A549 (cell line): ENCODE data around the gene RAPGEF5.

Experiments
- CHD2 ChIP-seq: fragments of 150-350 bp; IDR thresholded peaks from 2 replicates; pipeline ENCODE4 v1.6.1; 2014; ENCODE audit warnings: low read length; ENCODE audit not compliant: partially characterized antibody
- EP300 ChIP-seq, 2 experiments: fragments of >200 bp; sonication (Bioruptor Twin); formaldehyde crosslinking; IDR thresholded peaks; 2 replicates in 1 of 2; 3 replicates in 1 of 2; pipeline ENCODE4 v1.6.1; 2016 to 2017
- MAZ ChIP-seq: fragments of 150-350 bp; IDR thresholded peaks from 2 replicates; pipeline ENCODE4 v1.6.1; 2014; ENCODE audit warnings: antibody characterized with exemption, low read depth, low read length, borderline replicate concordance
- NFE2L2 ChIP-seq: fragments of 150-350 bp; conservative IDR thresholded peaks from 2 replicates; pipeline ENCODE4 v1.6.1; 2014; ENCODE audit warnings: low read length
- NPAS2 ChIP-seq: fragments of 250-450 bp; sonication (Bioruptor Pico); IDR thresholded peaks from 2 replicates; pipeline ENCODE4 v1.8.0; 2022; ENCODE audit warnings: mild to moderate bottlenecking, moderate library complexity, borderline replicate concordance
- POLR2A ChIP-seq: IDR thresholded peaks from 2 replicates; pipeline ENCODE4 v1.6.1; 2012; ENCODE audit warnings: mild to moderate bottlenecking, low read length
- TFCP2L1 ChIP-seq: fragments of 250-450 bp; sonication (Bioruptor Pico); IDR thresholded peaks from 2 replicates; pipeline ENCODE4 v1.5.0; 2021; ENCODE audit warnings: mild to moderate bottlenecking
- ZFP36 ChIP-seq: fragments of 450-650 bp; IDR thresholded peaks from 2 replicates; pipeline ENCODE4 v1.6.1; 2014; ENCODE audit warnings: borderline replicate concordance; ENCODE audit not compliant: partially characterized antibody
- TF ChIP-seq, protein P1 (sequence below): fragments of >200 bp; sonication (Bioruptor Twin); formaldehyde crosslinking; IDR thresholded peaks from 3 replicates; pipeline ENCODE4 v1.5.1; 2016
- TF ChIP-seq, protein P2 (sequence below): fragments of 150-350 bp; IDR thresholded peaks from 2 replicates; pipeline ENCODE4 v1.6.1; 2014; ENCODE audit warnings: low read depth, mild to moderate bottlenecking, low read length
- TF ChIP-seq, protein P3 (sequence below): fragments of 200-600 bp; sonication (generic); IDR thresholded peaks from 2 replicates; pipeline ENCODE4 v1.6.1; 2016; ENCODE audit warnings: antibody characterized with exemption, mild to moderate bottlenecking, moderate library complexity

DNA sequence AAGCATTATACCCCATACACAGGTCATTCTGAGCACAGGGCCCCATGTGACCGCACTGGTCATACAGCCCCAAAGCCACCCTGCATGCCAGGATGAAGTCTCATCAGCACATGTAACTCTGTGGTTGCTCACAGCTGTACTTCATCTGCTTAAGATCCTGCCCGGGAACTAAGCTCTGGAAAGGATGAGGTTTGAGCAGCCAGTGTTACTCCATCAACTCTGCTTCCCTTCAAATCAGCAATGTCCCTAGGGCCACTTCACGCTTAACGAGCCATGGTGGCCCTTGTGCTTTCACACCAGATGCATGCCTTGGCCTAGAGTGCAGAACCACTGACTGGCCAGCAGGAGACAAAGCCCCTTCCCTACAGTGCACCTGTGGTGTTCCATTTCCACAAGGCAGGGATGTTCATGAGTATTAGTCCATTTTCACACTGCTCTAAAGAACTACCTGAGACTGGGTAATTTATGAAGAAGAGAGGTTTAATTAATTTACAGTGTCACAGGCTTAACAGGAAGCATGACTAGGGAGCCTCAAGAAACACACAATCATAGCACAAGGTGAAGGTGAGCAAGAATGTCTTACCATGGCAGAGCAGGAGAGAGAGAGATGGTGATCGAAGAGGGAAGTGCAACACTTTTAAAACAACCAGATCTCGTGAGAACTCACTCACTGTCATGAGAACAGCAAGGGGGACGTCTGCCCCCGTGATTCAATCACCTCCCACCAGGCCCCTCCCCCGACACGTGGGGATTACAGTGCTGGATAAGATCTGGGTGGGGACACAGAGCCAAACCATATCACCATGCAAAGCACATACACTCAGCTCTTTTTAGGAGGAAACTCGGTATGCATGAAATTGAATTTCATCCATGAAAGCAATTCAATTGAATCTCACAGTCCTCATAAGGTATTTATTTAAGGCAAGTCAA lies 262.3 kb downstream of the RAPGEF5 start:
- TF ChIP-seq, protein P1, sequence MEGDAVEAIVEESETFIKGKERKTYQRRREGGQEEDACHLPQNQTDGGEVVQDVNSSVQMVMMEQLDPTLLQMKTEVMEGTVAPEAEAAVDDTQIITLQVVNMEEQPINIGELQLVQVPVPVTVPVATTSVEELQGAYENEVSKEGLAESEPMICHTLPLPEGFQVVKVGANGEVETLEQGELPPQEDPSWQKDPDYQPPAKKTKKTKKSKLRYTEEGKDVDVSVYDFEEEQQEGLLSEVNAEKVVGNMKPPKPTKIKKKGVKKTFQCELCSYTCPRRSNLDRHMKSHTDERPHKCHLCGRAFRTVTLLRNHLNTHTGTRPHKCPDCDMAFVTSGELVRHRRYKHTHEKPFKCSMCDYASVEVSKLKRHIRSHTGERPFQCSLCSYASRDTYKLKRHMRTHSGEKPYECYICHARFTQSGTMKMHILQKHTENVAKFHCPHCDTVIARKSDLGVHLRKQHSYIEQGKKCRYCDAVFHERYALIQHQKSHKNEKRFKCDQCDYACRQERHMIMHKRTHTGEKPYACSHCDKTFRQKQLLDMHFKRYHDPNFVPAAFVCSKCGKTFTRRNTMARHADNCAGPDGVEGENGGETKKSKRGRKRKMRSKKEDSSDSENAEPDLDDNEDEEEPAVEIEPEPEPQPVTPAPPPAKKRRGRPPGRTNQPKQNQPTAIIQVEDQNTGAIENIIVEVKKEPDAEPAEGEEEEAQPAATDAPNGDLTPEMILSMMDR: no peak
- TF ChIP-seq CHD2 (no peak), EP300 (IDR thresholded peaks at IDR 0.05) (no peak), ZFP36 (no peak), NPAS2 (CRISPR knock-in tag) (no peak), NFE2L2 (no peak), MAZ (no peak), TFCP2L1 (CRISPR knock-in tag) (no peak), POLR2A (no peak)
- TF ChIP-seq, protein P2, sequence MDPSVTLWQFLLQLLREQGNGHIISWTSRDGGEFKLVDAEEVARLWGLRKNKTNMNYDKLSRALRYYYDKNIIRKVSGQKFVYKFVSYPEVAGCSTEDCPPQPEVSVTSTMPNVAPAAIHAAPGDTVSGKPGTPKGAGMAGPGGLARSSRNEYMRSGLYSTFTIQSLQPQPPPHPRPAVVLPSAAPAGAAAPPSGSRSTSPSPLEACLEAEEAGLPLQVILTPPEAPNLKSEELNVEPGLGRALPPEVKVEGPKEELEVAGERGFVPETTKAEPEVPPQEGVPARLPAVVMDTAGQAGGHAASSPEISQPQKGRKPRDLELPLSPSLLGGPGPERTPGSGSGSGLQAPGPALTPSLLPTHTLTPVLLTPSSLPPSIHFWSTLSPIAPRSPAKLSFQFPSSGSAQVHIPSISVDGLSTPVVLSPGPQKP: no peak
- TF ChIP-seq, protein P3, sequence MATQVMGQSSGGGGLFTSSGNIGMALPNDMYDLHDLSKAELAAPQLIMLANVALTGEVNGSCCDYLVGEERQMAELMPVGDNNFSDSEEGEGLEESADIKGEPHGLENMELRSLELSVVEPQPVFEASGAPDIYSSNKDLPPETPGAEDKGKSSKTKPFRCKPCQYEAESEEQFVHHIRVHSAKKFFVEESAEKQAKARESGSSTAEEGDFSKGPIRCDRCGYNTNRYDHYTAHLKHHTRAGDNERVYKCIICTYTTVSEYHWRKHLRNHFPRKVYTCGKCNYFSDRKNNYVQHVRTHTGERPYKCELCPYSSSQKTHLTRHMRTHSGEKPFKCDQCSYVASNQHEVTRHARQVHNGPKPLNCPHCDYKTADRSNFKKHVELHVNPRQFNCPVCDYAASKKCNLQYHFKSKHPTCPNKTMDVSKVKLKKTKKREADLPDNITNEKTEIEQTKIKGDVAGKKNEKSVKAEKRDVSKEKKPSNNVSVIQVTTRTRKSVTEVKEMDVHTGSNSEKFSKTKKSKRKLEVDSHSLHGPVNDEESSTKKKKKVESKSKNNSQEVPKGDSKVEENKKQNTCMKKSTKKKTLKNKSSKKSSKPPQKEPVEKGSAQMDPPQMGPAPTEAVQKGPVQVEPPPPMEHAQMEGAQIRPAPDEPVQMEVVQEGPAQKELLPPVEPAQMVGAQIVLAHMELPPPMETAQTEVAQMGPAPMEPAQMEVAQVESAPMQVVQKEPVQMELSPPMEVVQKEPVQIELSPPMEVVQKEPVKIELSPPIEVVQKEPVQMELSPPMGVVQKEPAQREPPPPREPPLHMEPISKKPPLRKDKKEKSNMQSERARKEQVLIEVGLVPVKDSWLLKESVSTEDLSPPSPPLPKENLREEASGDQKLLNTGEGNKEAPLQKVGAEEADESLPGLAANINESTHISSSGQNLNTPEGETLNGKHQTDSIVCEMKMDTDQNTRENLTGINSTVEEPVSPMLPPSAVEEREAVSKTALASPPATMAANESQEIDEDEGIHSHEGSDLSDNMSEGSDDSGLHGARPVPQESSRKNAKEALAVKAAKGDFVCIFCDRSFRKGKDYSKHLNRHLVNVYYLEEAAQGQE: no peak
